ENCODE data around the gene INO80B.

INO80B gene

GRCh38 chr2:74421221-74421870, 33.5 kb upstream of the INO80B start, which contains the start of the genes C2orf81 and WDR54:
Gene C2orf81, minus strand, starts transcription at chr2:74421619. Its CDS starts 59 bp downstream, at chr2:74421560.
Gene WDR54, plus strand, starts transcription at chr2:74421730. Its CDS starts 424 bp downstream, at chr2:74422154.
- TF ChIP-seq TAF1 (IDR thresholded peaks at IDR 0.05; ENCODE audit: borderline replicate concordance, insufficient read depth, low read length) (0 out of 2 replicates have a peak, but pooled peaks have one; percentile 33), FOXP2 (optimal IDR thresholded peaks at IDR 0.05; ENCODE audit: borderline replicate concordance, extremely low read depth, extremely low read length, insufficient read depth) (peak; percentile 98), SIN3A (IDR thresholded peaks at IDR 0.05; ENCODE audit: borderline replicate concordance, insufficient read depth, low read length) (0 out of 2 replicates have a peak, but pooled peaks have one; percentile 21), POLR2AphosphoS5 (IDR thresholded peaks at IDR 0.05; ENCODE audit: low read depth, low read length) (peak; percentile 76)
- TF ChIP-seq, protein P1, sequence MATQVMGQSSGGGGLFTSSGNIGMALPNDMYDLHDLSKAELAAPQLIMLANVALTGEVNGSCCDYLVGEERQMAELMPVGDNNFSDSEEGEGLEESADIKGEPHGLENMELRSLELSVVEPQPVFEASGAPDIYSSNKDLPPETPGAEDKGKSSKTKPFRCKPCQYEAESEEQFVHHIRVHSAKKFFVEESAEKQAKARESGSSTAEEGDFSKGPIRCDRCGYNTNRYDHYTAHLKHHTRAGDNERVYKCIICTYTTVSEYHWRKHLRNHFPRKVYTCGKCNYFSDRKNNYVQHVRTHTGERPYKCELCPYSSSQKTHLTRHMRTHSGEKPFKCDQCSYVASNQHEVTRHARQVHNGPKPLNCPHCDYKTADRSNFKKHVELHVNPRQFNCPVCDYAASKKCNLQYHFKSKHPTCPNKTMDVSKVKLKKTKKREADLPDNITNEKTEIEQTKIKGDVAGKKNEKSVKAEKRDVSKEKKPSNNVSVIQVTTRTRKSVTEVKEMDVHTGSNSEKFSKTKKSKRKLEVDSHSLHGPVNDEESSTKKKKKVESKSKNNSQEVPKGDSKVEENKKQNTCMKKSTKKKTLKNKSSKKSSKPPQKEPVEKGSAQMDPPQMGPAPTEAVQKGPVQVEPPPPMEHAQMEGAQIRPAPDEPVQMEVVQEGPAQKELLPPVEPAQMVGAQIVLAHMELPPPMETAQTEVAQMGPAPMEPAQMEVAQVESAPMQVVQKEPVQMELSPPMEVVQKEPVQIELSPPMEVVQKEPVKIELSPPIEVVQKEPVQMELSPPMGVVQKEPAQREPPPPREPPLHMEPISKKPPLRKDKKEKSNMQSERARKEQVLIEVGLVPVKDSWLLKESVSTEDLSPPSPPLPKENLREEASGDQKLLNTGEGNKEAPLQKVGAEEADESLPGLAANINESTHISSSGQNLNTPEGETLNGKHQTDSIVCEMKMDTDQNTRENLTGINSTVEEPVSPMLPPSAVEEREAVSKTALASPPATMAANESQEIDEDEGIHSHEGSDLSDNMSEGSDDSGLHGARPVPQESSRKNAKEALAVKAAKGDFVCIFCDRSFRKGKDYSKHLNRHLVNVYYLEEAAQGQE (IDR thresholded peaks at IDR 0.05; ENCODE audit: insufficient read depth in 1 of 2, low read depth in 2 of 2, low read length in 2 of 2): no peak

DNA sequence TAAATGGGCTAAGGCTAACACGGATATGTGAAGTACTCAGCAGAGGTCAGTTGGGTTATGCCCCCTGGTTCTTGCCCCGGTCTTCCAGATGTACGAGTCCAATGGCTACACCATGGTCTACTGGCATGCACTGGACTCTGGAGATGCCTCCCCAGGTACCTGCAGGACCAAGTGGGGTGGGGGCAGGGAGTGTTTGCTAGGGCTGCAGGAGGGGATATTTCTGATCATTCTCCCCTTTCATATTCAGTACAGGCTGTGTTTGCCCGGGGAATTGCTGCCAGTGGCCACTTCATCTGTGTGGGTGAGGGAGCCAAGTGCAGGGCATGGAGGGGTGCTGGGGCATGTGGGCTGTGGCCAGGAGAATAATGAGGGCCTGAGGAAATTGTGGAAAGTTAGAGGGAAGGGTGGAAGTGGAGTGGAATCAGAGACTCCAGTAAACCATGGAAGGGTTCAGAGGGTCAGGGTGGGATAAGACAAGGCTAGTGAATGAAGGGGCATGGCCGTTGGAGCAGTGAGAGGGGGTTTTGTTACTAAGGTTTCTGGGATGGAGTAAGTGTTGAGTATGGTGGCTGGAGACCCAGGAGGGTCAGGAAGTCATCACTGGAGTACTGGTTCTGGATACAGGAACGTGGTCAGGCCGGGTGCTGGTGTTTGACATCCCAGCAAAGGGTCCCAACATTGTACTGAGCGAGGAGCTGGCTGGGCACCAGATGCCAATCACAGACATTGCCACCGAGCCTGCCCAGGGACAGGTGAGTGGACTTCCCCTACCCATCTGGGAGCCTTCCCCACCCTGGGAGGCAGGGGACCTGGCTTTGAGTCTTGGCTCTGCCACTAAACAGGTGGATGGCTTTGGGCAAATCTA, 31.4 kb upstream of the INO80B start:
- TF ChIP-seq TAF1 (IDR thresholded peaks at IDR 0.05; ENCODE audit: borderline replicate concordance, insufficient read depth, low read length): no peak
- no peak for TF ChIP-seq FOXP2 (optimal IDR thresholded peaks at IDR 0.05; ENCODE audit: borderline replicate concordance, extremely low read depth, extremely low read length, insufficient read depth)
- TF ChIP-seq, protein P1 (IDR thresholded peaks at IDR 0.05; ENCODE audit: insufficient read depth in 1 of 2, low read depth in 2 of 2, low read length in 2 of 2): no peak
- TF ChIP-seq POLR2AphosphoS5 (IDR thresholded peaks at IDR 0.05; ENCODE audit: low read depth, low read length): peak; percentile 49; the same call in 1 of the 2 replicates
- no peak for TF ChIP-seq SIN3A (IDR thresholded peaks at IDR 0.05; ENCODE audit: borderline replicate concordance, insufficient read depth, low read length)

- TF ChIP-seq TAF1 (IDR thresholded peaks at IDR 0.05; ENCODE audit: borderline replicate concordance, insufficient read depth, low read length): no peak
- TF ChIP-seq SIN3A (IDR thresholded peaks at IDR 0.05; ENCODE audit: borderline replicate concordance, insufficient read depth, low read length): no peak
- TF ChIP-seq, protein P1 (IDR thresholded peaks at IDR 0.05; ENCODE audit: insufficient read depth in 1 of 2, low read depth in 2 of 2, low read length in 2 of 2): no peak
- TF ChIP-seq POLR2AphosphoS5 (IDR thresholded peaks at IDR 0.05; ENCODE audit: low read depth, low read length): no peak; the same call in 1 of the 2 replicates
- TF ChIP-seq FOXP2 (optimal IDR thresholded peaks at IDR 0.05; ENCODE audit: borderline replicate concordance, extremely low read depth, extremely low read length, insufficient read depth): no peak
These were observed 30.5 kb upstream of the INO80B start for GRCh38 chr2:74424139-74424992.

DNA sequence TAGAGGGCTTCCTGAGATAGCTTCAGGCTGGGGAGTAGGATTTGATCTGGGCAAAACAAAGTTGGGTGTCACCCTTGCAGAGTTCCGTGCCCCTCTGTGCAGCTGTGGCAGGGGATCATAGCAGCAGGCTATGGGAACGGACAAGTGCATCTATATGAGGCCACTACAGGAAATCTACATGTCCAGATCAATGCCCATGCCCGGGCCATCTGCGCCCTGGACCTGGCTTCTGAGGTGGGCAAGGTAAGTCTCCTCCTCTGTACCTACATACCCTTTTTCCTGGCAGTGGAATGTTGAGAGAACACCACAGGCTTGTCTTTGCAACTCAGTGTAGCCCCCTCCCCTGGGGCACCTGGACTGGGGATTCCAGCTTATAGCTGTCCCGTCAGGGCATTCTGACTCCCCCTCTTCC, 29.9 kb upstream of the INO80B start:
- TF ChIP-seq FOXP2 (optimal IDR thresholded peaks at IDR 0.05; ENCODE audit: borderline replicate concordance, extremely low read depth, extremely low read length, insufficient read depth) (no peak), TAF1 (IDR thresholded peaks at IDR 0.05; ENCODE audit: borderline replicate concordance, insufficient read depth, low read length) (no peak), SIN3A (IDR thresholded peaks at IDR 0.05; ENCODE audit: borderline replicate concordance, insufficient read depth, low read length) (no peak), POLR2AphosphoS5 (IDR thresholded peaks at IDR 0.05; ENCODE audit: low read depth, low read length) (no peak)
- TF ChIP-seq, protein P1 (IDR thresholded peaks at IDR 0.05; ENCODE audit: insufficient read depth in 1 of 2, low read depth in 2 of 2, low read length in 2 of 2): no peak

Data from PFSK-1 (cell line).